ENCODE results near the gene TMUB2.

DNA sequence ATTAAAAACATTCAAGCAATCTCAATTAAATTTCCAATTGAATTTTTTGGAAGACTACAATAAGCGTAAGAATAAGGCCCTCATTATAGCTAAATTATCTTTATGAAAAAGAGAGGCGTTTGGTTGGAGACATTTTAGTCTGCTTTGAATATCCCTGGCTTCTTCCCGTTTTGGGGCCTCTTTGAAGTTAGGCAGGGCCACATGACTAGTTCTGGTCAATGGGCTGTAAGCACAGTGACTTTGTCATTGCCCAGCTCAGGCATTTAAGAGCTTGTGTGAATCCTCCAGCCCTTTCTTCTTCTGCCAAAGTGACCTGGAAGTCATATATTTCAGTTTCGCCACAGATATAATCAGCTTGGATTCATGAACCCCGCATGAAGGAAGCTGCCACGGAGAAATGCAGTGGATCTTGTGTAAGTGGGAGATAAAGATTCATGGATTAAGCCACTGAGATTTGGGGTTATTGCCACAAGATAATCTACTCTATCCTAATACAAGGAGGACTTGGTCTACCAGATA is 54.4 kb downstream of the TMUB2 start:
- no peak for TF ChIP-seq CTCF (IDR thresholded peaks at IDR 0.05)
- no peak for TF ChIP-seq POLR2A (IDR thresholded peaks at IDR 0.05)

Measured in Peyer's patch (tissue), 4 donors.